Activated B cell treated with CpG ODN at 0.5 μM for 24 hours (primary cell): ENCODE results near the gene CMIP. TPM values are rescaled to one million over a fixed set of nuclear protein-coding genes. Genes with fewer than 3 reads are reported as not detected.

Source experiments
- ATAC-seq: fragments of 200-7000 bp; cut with Tn5 transposase; one replicate; pipeline ENCODE4 v1.10.0; 2021; ENCODE audit warnings: low read depth, mild to moderate bottlenecking, moderate library complexity
- CTCF ChIA-PET: fragments of 350-600 bp; sonication (Branson Sonifier 250); formaldehyde crosslinking; loops from one replicate; lab custom pipeline; 2021; ENCODE audit warnings: antibody characterized with exemption; lab: Charles Lee
- POLR2A ChIA-PET: fragments of 350-600 bp; sonication (Branson Sonifier 250); formaldehyde crosslinking; loops from one replicate; lab custom pipeline; 2021; ENCODE audit warnings: antibody characterized with exemption; lab: Charles Lee
- DNase-seq: peaks from one replicate; pipeline ENCODE4 v3.0.0; 2022
- H3K27ac Mint-ChIP-seq: one replicate; pipeline ENCODE4 v1.8.0; 2020; ENCODE audit warnings: mixed read lengths
- H3K27me3 Mint-ChIP-seq: one replicate; pipeline ENCODE4 v1.8.0; 2021; ENCODE audit warnings: mixed read lengths
- H3K36me3 Mint-ChIP-seq: one replicate; pipeline ENCODE4 v1.8.0; 2021; ENCODE audit warnings: low read depth, mixed read lengths
- H3K4me1 Mint-ChIP-seq: one replicate; pipeline ENCODE4 v1.8.0; 2021; ENCODE audit warnings: mixed read lengths
- H3K4me3 Mint-ChIP-seq: one replicate; pipeline ENCODE4 v1.8.0; 2020; ENCODE audit warnings: mild to moderate bottlenecking, mixed read lengths
- H3K9me3 Mint-ChIP-seq: one replicate; pipeline ENCODE4 v1.8.0; 2020; ENCODE audit warnings: mixed read lengths
- intact Hi-C: fragments of 100-400 bp; cut with micrococcal nuclease; formaldehyde crosslinking; loops from one replicate; pipeline ENCODE4 v1.15.1; 2024
- total RNA-seq: library from RNA; stranded (reverse); gene quantifications from 2 replicates; pipeline ENCODE4 v1.2.3, GENCODE V29; 2022
- TF ChIP-seq, protein P1 (sequence below): fragments of 200-600 bp; IDR thresholded peaks from one replicate; pipeline ENCODE4 v1.8.0; 2022; ENCODE audit warnings: antibody characterized with exemption, mild to moderate bottlenecking

Gene CMIP
- total RNA-seq, 1 donor from 2014 or later: 76.3 TPM

DNA sequence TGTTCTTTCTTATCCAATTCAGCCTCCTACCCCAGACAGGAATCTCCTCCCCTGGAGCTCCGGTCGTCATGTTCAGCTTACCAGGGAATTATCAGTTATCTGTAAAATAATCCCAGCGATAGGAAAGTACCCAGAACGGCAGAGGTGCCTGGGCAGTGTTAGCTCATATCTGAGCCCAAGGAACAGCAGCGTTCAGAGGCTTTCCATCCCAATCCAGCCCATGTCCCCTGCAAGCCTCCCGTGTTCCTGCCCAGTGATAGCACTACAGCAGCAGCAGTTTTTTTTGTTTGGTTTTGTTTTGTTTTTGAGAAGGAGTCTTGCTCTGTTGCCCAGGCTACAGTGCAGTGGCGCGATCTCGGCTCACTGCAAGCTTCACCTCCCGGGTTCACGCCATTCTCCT, 158.2 kb downstream of the CMIP start:
- H3K36me3 Mint-ChIP-seq: peaks cover 20% of the 10 kb centered on the region
- DNase-seq (no peak), ATAC-seq (no peak)
- H3K27me3 Mint-ChIP-seq: no peaks in the 10 kb centered on the region
- no peak overlapping the region for H3K4me3 Mint-ChIP-seq
- no peak overlapping the region for H3K27ac Mint-ChIP-seq
- TF ChIP-seq, protein P1, sequence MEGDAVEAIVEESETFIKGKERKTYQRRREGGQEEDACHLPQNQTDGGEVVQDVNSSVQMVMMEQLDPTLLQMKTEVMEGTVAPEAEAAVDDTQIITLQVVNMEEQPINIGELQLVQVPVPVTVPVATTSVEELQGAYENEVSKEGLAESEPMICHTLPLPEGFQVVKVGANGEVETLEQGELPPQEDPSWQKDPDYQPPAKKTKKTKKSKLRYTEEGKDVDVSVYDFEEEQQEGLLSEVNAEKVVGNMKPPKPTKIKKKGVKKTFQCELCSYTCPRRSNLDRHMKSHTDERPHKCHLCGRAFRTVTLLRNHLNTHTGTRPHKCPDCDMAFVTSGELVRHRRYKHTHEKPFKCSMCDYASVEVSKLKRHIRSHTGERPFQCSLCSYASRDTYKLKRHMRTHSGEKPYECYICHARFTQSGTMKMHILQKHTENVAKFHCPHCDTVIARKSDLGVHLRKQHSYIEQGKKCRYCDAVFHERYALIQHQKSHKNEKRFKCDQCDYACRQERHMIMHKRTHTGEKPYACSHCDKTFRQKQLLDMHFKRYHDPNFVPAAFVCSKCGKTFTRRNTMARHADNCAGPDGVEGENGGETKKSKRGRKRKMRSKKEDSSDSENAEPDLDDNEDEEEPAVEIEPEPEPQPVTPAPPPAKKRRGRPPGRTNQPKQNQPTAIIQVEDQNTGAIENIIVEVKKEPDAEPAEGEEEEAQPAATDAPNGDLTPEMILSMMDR: no peak
- intact Hi-C loops: no loop called here
- peaks cover 17% of the 10 kb centered on the region for H3K4me1 Mint-ChIP-seq
- H3K9me3 Mint-ChIP-seq: no peaks in the 10 kb centered on the region
- ChIA-PET POLR2A (interaction anchor here (1.2 kb wide), 1 partner anchor 35 kb away, joined by 3 read pairs; no protein-coding TSS in a partner anchor), CTCF (no interaction called here)

DNA sequence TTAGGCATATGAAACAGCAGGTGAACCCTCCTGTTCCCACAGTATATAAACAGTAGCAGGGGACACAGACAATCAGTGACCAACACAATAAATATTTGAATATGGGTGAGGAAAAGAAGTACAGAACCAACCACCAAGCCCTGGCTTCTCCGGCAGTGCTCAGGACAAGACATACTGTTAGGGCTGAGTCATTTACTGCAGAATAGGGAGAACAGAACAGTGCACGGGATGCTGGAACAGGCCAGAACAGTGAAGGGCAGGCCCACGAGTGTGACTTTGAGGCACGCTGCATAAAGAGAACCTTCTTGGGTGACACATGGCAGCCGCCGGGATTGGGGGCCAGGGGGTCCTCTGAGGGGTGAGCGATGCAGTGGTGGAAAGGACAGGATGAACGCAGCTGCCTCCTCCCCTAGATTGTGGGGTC, 160.4 kb downstream of the CMIP start:
- intact Hi-C loops: loop anchor here (5.0 kb wide), 1 partner anchor 78 kb away; no protein-coding TSS in a partner anchor
- no peaks in the 10 kb centered on the region for H3K9me3 Mint-ChIP-seq
- POLR2A ChIA-PET: interaction anchor here (0.6 kb wide), 1 partner anchor 11 kb away, joined by 5 read pairs; no protein-coding TSS in a partner anchor
- TF ChIP-seq, protein P1: no peak
- CTCF ChIA-PET: no interaction called here
- H3K4me3 Mint-ChIP-seq: no peak overlapping the region
- peaks cover 31% of the 10 kb centered on the region for H3K4me1 Mint-ChIP-seq
- H3K27ac Mint-ChIP-seq: no peak overlapping the region
- peaks cover 34% of the 10 kb centered on the region for H3K36me3 Mint-ChIP-seq
- DNase-seq (no peak), ATAC-seq (no peak)
- no peaks in the 10 kb centered on the region for H3K27me3 Mint-ChIP-seq

GRCh38 chr16:81606039-81606438, 161.4 kb downstream of the CMIP start:
- Mint-ChIP-seq H3K27me3 (no peaks in the 10 kb centered on the region), H3K9me3 (no peaks in the 10 kb centered on the region), H3K27ac (no peak overlapping the region), H3K4me3 (no peak overlapping the region), H3K4me1 (peaks cover 31% of the 10 kb centered on the region), H3K36me3 (peaks cover 41% of the 10 kb centered on the region)
- intact Hi-C loops: loop anchor here (5.0 kb wide), 1 partner anchor 79 kb away; no protein-coding TSS in a partner anchor
- ChIA-PET POLR2A (no interaction called here), CTCF (no interaction called here)
- TF ChIP-seq, protein P1: no peak
- ATAC-seq: no peak
- no peak for DNase-seq

DNA sequence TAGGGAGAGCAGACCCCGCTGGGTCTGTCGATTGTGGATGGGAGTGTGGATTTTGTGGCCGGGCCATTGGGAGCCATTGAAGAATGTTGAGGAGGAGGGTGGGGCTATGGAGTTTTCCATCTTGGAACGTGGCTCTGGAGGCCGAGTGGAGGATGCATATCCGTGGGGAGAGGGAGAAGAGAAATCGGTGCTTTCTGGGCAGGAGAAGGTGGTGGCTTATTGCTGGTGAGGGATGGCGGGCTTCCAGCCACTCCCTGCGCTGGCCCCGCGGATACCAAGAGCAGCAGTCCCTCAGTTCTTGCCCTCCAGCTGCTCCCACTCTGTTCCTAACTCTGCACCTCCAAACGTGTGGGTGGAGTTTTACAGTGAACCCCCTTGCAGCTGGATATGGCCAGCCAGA, 162.4 kb downstream of the CMIP start:
- Mint-ChIP-seq H3K27ac (no peak overlapping the region), H3K27me3 (no peaks in the 10 kb centered on the region), H3K9me3 (no peaks in the 10 kb centered on the region), H3K4me3 (no peak overlapping the region), H3K4me1 (peaks cover 34% of the 10 kb centered on the region), H3K36me3 (peaks cover 50% of the 10 kb centered on the region)
- TF ChIP-seq, protein P1: no peak
- POLR2A ChIA-PET: no interaction called here
- no peak for DNase-seq
- intact Hi-C loops: loop anchor here (5.0 kb wide), 1 partner anchor 80 kb away; no protein-coding TSS in a partner anchor
- CTCF ChIA-PET: interaction anchor here (1.0 kb wide), 1 partner anchor 203 kb away, joined by 3 read pairs; no protein-coding TSS in a partner anchor
- ATAC-seq: no peak

GRCh38 chr16:81607805-81608522, 163.4 kb downstream of the CMIP start:
- Mint-ChIP-seq H3K36me3 (peaks cover 51% of the 10 kb centered on the region), H3K27me3 (no peaks in the 10 kb centered on the region), H3K27ac (peak overlapping the region; percentile 71), H3K4me3 (no peak overlapping the region), H3K4me1 (peaks cover 34% of the 10 kb centered on the region), H3K9me3 (no peaks in the 10 kb centered on the region)
- TF ChIP-seq, protein P1: no peak
- intact Hi-C loops: loop anchor here (5.0 kb wide), 1 partner anchor 81 kb away; no protein-coding TSS in a partner anchor
- ChIA-PET POLR2A (interaction anchor here (2.1 kb wide), 1 partner anchor 163 kb away, joined by 5 read pairs; no protein-coding TSS in a partner anchor), CTCF (interaction anchor here (1.0 kb wide), 1 partner anchor 204 kb away, joined by 3 read pairs; no protein-coding TSS in a partner anchor)
- DNase-seq: no peak
- no peak for ATAC-seq
